ENCODE results near the gene YIF1B. TPM values are rescaled to one million over a fixed set of nuclear protein-coding genes. Genes with fewer than 3 reads are reported as not detected.
A peak's percentile ranks its signal among the peaks of the same experiment; 100 is the strongest.

Gene YIF1B
- total RNA-seq, 4 donors from 2014 or later: 14.2 to 36.4 (median 26.1) TPM

- DNase-seq (ENCODE audit: low spot score in 2 of 2): no peak
- H3K4me1 ChIP-seq: peaks cover 21% of the 10 kb centered on the region
- 92% methylated on average over 4 of the region's 4 CpGs for WGBS
- no peaks in the 10 kb centered on the region for H3K9me3 ChIP-seq
- no peaks in the 10 kb centered on the region for H3K27me3 ChIP-seq
- H3K27ac ChIP-seq: no peak overlapping the region
- TF ChIP-seq CTCF (IDR thresholded peaks at IDR 0.05): no peak
- TF ChIP-seq POLR2AphosphoS5 (IDR thresholded peaks at IDR 0.05): no peak
- no peak for TF ChIP-seq EP300 (IDR thresholded peaks at IDR 0.05)
- no peak for TF ChIP-seq POLR2A (IDR thresholded peaks at IDR 0.05)
- H3K4me3 ChIP-seq: no peak overlapping the region
- H3K36me3 ChIP-seq: peaks cover 29% of the 10 kb centered on the region
These were observed 8.7 kb downstream of the YIF1B start for GRCh38 chr19:38307076-38307475.

GRCh38 chr19:38306236-38306635 is 9.5 kb downstream of the YIF1B start:
- 95% methylated on average over 3 of the region's 3 CpGs for WGBS
- TF ChIP-seq CTCF (IDR thresholded peaks at IDR 0.05): no peak
- TF ChIP-seq POLR2A (IDR thresholded peaks at IDR 0.05): no peak
- no peak for TF ChIP-seq POLR2AphosphoS5 (IDR thresholded peaks at IDR 0.05)
- TF ChIP-seq EP300 (IDR thresholded peaks at IDR 0.05): no peak
- Histone ChIP-seq H3K9me3 (no peaks in the 10 kb centered on the region), H3K27ac (no peak overlapping the region), H3K27me3 (no peaks in the 10 kb centered on the region), H3K4me1 (peaks cover 22% of the 10 kb centered on the region), H3K4me3 (no peak overlapping the region), H3K36me3 (peaks cover 29% of the 10 kb centered on the region)
- DNase-seq (ENCODE audit: low spot score in 2 of 2): no peak

GRCh38 chr19:38304866-38305429 is 10.8 kb downstream of the YIF1B start:
- Histone ChIP-seq H3K27me3 (no peaks in the 10 kb centered on the region), H3K9me3 (no peaks in the 10 kb centered on the region), H3K4me1 (peaks cover 30% of the 10 kb centered on the region), H3K4me3 (peak overlapping the region; percentile 39), H3K36me3 (peaks cover 29% of the 10 kb centered on the region), H3K27ac (peak overlapping the region; percentile 90)
- 63% methylated on average over 28 of the region's 29 CpGs for WGBS
- no peak for DNase-seq (ENCODE audit: low spot score in 2 of 2)
- TF ChIP-seq POLR2A (IDR thresholded peaks at IDR 0.05) (no peak), EP300 (IDR thresholded peaks at IDR 0.05) (no peak), CTCF (IDR thresholded peaks at IDR 0.05) (no peak), POLR2AphosphoS5 (IDR thresholded peaks at IDR 0.05) (no peak)

- TF ChIP-seq CTCF (IDR thresholded peaks at IDR 0.05) (no peak), EP300 (IDR thresholded peaks at IDR 0.05) (no peak), POLR2A (IDR thresholded peaks at IDR 0.05) (no peak), POLR2AphosphoS5 (IDR thresholded peaks at IDR 0.05) (no peak)
- DNase-seq (ENCODE audit: low spot score in 2 of 2): no peak
- peak overlapping the region; percentile 90 for H3K27ac ChIP-seq
- H3K36me3 ChIP-seq: peaks cover 29% of the 10 kb centered on the region
- 58% methylated on average over 11 of the region's 27 CpGs for WGBS
- H3K27me3 ChIP-seq: no peaks in the 10 kb centered on the region
- H3K4me1 ChIP-seq: peaks cover 30% of the 10 kb centered on the region
- no peaks in the 10 kb centered on the region for H3K9me3 ChIP-seq
- peak overlapping the region; percentile 39 for H3K4me3 ChIP-seq
These were observed 11.3 kb downstream of the YIF1B start for GRCh38 chr19:38304352-38304865.

GRCh38 chr19:38303517-38304351 is 12.0 kb downstream of the YIF1B start, which contains the start of gene C19orf33:
TSS of gene C19orf33 (plus strand) at chr19:38304251. CDS start at chr19:38304262, 11 bp downstream.
- peak within 1 kb of the TSS; percentile 39 for H3K4me3 ChIP-seq
- 43% methylated on average over 16 of the region's 28 CpGs for WGBS

More at GRCh38 chr19:38303517-38304351, 12.0 kb downstream of the YIF1B start, which contains the start of gene C19orf33:
- H3K27ac ChIP-seq: peak within 1 kb of the TSS; percentile 90
- no peak for TF ChIP-seq CTCF (IDR thresholded peaks at IDR 0.05)
- no peak for TF ChIP-seq POLR2A (IDR thresholded peaks at IDR 0.05)
- TF ChIP-seq POLR2AphosphoS5 (IDR thresholded peaks at IDR 0.05): no peak
- TF ChIP-seq EP300 (IDR thresholded peaks at IDR 0.05): no peak
- no peak for DNase-seq (ENCODE audit: low spot score in 2 of 2)
- no peaks in the 10 kb centered on the region for H3K9me3 ChIP-seq
- peaks cover 30% of the 10 kb centered on the region for H3K4me1 ChIP-seq
- H3K27me3 ChIP-seq: no peaks in the 10 kb centered on the region
- peaks cover 27% of the 10 kb centered on the region for H3K36me3 ChIP-seq
